Measurements from ENCODE around the gene NINL. TPM values are rescaled to one million over a fixed set of nuclear protein-coding genes. Genes with fewer than 3 reads are reported as not detected.

The NINL gene
- total RNA-seq, 1 donor, result 8.2 TPM

- no peak overlapping the region for H3K4me3 ChIP-seq (ENCODE audit: low read depth, low read length)
- no peak for TF ChIP-seq CTCF (IDR thresholded peaks at IDR 0.05; ENCODE audit: insufficient read depth, low read depth, low read length)
- no peak for DNase-seq (ENCODE audit: low read depth)
Observed at GRCh38 chr20:25547063-25547462, 38.3 kb downstream of the NINL start.

GRCh38 chr20:25546048-25546447 is 39.3 kb downstream of the NINL start:
- no peak for TF ChIP-seq CTCF (IDR thresholded peaks at IDR 0.05; ENCODE audit: insufficient read depth, low read depth, low read length)
- DNase-seq (ENCODE audit: low read depth), result no peak
- no peak overlapping the region for H3K4me3 ChIP-seq (ENCODE audit: low read depth, low read length)

GRCh38 chr20:25545171-25545570 is 40.2 kb downstream of the NINL start:
- no peak for TF ChIP-seq CTCF (IDR thresholded peaks at IDR 0.05; ENCODE audit: insufficient read depth, low read depth, low read length)
- no peak for DNase-seq (ENCODE audit: low read depth)
- H3K4me3 ChIP-seq (ENCODE audit: low read depth, low read length), result no peak overlapping the region

GRCh38 chr20:25544734-25545133 is 40.6 kb downstream of the NINL start:
- H3K4me3 ChIP-seq (ENCODE audit: low read depth, low read length), result no peak overlapping the region
- DNase-seq (ENCODE audit: low read depth), result peak; percentile 61
- no peak for TF ChIP-seq CTCF (IDR thresholded peaks at IDR 0.05; ENCODE audit: insufficient read depth, low read depth, low read length)

- no peak for TF ChIP-seq CTCF (IDR thresholded peaks at IDR 0.05; ENCODE audit: insufficient read depth, low read depth, low read length)
- H3K4me3 ChIP-seq (ENCODE audit: low read depth, low read length), result no peak overlapping the region
- DNase-seq (ENCODE audit: low read depth), result peak; percentile 60
Observed at GRCh38 chr20:25544311-25544710, 41.0 kb downstream of the NINL start.

GRCh38 chr20:25543068-25543467 is 42.3 kb downstream of the NINL start:
- peak; percentile 70 for DNase-seq (ENCODE audit: low read depth)
- no peak for TF ChIP-seq CTCF (IDR thresholded peaks at IDR 0.05; ENCODE audit: insufficient read depth, low read depth, low read length)

GRCh38 chr20:25541676-25542075 is 43.7 kb downstream of the NINL start:
- peak; percentile 46 for DNase-seq (ENCODE audit: low read depth)
- TF ChIP-seq CTCF (IDR thresholded peaks at IDR 0.05; ENCODE audit: insufficient read depth, low read depth, low read length), result no peak
- no peak overlapping the region for H3K4me3 ChIP-seq (ENCODE audit: low read depth, low read length)

More at GRCh38 chr20:25543068-25543467, 42.3 kb downstream of the NINL start:
- H3K4me3 ChIP-seq (ENCODE audit: low read depth, low read length), result no peak overlapping the region

Measured in fibroblast of villous mesenchyme (primary cell).